Activated CD4-positive, alpha-beta T cell treated with anti-CD3 and anti-CD28 coated beads, Interleukin-2, Interleukin-4, amounts not matched to agents 100 ng/mL and 50 ng/mL, durations not matched to agents 16 hours and 8 hours (primary cell): ENCODE measurements around the gene TUBA3C.

Source experiments
- DNase-seq: peaks from one replicate; pipeline ENCODE4 v3.0.0-alpha.2; 2020; ENCODE audit warnings: low spot score

The TUBA3C gene

GRCh38 chr13:19161308-19161707, 20.3 kb downstream of the TUBA3C start:
- DNase-seq = no peak

GRCh38 chr13:19159761-19160420, 21.7 kb downstream of the TUBA3C start:
- no peak for DNase-seq

DNA sequence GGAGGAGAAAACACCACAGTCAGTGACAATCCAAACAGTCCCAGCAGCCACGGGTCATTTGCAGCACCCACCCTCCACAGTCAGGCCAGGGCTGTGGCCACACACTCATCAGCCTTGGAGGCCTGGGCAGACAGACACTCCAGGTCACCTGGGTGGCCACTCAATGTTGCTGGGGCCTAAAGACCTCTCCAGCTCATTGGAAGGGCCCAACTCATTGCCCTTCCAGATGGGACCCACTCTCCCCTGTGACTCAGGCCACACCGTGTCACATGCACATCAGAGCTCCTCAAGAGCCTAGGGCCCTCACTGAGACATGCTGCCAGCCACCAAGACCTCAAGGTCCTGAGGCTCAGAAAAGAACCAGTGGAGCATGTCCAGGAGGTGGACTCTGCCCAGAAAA, 22.4 kb downstream of the TUBA3C start:
- DNase-seq = no peak

DNA sequence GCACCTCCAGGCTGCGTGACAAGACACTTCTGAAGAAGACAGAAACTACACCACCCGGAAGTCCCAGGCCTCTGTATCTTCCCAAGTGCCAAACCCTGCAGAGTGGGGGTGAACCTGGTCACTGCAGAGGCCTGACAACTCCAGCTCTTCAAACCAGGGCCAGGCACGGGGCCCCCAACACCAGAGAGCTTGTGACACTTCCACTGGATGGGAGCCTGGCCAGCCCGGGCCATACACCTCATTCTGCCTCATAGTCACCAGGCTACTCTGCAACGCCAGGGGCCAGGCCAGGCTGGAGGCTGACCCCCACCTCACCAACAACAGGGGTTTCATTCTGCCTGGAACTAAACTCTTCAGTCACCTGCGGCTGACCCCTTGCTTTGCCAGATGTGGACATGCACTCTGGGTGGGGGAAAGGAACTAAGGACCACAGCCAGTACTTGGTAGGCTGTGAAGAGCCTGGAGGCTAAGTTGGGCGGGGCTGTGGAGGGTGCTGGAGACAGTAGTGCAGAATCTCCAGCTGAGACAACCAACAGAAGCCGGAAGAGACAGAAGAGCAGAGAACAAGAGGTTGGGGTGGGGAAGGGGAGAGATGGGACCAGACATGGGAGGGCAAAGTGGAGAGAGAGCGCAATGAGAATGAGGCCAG, 23.0 kb downstream of the TUBA3C start:
- DNase-seq = no peak

- no peak for DNase-seq
Measured at GRCh38 chr13:19158006-19158405, 23.6 kb downstream of the TUBA3C start.

DNA sequence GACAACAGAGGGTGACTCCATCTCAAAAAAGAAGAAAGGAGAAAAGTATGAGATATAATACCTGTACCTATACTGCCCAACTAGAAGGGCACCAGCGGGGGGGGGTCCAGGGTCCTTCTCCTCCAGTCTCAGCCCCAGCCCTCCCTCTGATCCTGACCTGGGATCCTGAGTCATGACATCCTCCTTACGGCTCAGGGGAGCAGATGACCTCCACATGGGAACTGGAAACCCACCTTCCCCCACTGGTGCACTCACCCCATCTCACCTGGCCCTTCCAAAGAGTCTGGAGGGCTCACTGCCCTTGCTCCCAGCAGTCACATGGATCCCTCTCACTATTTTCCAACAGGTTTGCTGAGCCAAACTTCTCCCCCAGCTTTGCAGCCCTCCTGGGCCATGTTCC, 24.2 kb downstream of the TUBA3C start:
- DNase-seq = no peak

DNA sequence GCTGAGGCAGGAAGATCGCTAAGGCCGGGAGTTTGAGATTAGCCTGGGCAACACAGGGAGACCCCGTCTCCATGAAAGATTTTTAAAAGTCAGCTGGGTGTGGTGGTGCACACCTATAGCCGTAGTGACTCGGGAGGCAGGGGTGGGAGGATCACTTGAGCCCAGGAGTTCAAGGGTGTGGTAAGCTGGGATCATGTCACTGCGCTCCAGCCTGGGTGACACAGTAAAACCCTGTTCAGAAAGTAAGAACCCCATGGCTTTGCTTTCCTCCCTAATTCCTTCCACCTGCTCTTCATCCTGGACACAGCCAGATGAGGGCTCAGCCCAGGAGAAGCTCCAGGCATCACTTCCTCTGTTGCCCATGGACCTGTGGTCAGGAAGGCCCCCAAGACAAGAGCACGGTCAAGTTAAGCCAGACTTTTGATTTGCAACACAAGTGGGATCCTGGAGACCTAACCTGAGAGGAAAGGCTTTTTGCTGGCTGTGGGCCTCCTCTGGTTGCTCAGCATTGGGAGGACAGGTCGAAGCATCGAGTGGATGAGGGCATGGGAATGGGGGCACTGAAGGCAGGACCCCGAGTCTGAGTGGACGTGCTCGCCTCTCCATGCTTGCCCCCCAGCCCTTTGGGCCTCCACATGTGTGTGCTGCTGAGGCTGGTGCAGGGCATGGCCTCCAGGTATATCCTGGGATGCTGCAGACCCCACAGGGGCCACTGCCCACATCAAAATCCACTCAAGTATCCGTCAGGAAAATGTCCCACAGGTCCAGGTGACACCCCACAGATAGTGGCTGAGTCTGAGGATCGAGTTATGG, 25.4 kb downstream of the TUBA3C start:
- DNase-seq = no peak

DNA sequence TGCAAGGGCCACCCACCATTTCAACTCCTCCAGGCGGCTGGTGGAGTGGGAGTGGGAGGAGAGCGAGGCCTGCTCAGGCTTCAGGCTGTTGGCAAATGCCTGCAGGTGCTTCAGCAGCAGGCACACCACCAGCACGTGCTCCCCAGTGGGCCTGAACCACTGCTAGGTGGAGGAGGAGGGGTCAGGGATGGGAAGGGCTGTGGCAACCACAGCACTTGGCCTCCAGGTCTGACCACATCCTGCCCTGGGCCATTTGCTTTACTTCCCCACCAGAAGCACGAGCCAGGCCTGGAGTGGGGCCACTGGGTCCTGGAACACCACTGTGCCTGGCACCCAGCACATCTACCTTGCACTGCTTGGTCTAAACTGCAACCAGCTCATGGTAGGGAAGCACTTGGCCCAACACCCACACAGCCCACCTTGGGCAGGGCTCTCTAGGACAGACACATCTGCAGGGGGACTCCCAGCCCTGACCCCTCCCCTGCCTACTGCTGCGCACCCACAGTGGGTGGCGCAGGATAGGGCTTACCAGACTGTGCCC, 26.2 kb downstream of the TUBA3C start:
- DNase-seq = no peak

- no peak for DNase-seq
Measured at GRCh38 chr13:19154843-19155242, 26.8 kb downstream of the TUBA3C start.

DNA sequence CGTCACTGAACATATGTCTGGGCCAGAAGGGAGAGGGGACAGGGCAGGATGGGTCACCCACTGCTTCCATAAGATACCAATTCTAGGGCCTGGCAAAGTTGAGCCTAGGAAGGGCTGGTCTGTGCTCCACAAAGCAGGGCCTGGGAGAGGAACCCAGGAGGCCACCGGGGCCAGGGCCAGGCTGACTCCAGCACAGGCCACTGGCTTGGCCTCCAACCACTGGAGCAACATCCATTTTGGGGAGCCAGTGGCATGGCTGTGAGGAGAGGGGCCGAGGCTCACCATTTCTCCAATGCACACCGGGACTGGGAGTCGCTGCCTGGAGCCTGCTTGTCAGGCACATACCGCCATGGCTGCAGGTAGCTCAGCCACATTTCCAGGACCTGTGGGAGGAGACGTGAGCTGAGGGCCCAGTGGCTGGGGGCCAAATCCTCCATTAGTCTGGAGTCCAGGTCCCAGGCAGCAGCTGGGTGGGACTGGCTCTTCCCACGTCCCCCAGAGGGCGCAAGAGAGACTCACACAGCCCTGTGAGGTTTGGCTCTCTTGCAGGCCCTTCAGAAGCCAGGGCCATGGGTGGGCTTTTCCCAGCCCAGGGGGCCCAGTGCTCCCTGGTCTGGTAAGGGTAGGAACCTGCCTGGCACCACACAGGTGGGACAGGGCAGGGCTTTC, 27.7 kb downstream of the TUBA3C start:
- no peak for DNase-seq

GRCh38 chr13:19152403-19152802, 29.2 kb downstream of the TUBA3C start:
- DNase-seq = no peak

DNA sequence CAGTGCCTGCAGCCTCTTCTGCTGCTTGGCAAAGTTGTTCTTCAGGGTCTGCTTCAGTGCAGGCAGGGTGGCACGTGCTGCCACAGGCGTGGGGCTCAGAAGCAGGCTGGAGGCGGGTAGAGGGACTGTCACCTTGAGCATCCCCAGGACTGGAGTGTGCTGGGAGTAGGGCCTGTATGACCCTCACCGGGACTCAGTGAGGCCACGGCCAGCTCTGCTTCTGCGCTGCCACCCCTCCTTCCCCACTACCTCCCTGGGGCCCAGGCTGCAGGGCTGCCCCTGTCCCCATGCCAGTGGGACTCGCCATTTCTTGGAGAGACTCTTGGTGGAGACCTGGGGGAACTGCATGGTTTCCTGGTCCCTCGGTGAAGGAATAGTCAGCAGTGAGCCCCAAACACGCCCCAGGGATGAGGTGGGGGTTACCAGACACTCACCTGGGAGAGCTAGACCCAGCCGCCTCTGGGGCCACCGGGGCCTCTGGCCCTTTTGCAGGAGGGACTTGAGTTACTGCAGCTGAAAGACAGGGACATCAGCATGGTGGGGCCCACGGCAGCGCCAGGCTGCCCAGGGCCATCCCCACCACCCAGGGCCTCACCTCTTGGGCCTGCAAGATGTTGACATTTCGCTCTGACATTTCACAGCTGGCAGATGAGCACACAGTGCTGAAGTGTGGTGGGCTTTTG, 29.9 kb downstream of the TUBA3C start:
- no peak for DNase-seq

DNA sequence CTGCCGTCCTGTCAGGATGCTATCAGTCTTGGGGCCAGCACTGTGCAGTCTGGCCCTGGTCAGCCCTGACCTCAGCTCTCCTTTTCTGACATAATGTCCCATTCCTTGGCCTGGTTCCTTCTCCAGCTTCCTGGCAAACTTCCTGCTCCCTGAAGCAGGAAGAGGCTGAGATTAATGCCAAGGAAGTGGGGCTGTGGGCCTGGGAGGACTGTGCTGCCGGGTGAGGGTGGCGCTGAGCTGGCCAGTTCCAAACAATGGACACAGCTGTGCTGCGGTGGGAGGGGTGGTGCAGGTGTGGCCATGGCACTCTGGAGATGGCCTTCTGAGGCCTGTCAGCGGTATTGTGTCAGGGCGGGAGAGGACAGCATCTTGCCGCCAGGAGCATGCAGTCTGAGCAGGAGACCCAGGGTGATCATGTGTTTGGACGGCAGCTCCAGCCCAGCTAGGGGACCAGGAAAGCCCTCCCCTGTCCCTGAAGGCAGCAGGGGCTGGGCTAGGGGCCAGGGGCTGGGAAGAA, 30.9 kb downstream of the TUBA3C start:
- DNase-seq = no peak

GRCh38 chr13:19150226-19150625, 31.4 kb downstream of the TUBA3C start:
- no peak for DNase-seq

- DNase-seq = no peak
Measured at GRCh38 chr13:19148561-19148960, 33.1 kb downstream of the TUBA3C start.
